ENCODE results near the gene OVCA2. TPM values are rescaled to one million over a fixed set of nuclear protein-coding genes. Genes with fewer than 3 reads are reported as not detected.

OVCA2 gene
- total and polyA plus RNA-seq, 2 experiments from 2014 or later, result 66.1 to 92.0 TPM

DNA sequence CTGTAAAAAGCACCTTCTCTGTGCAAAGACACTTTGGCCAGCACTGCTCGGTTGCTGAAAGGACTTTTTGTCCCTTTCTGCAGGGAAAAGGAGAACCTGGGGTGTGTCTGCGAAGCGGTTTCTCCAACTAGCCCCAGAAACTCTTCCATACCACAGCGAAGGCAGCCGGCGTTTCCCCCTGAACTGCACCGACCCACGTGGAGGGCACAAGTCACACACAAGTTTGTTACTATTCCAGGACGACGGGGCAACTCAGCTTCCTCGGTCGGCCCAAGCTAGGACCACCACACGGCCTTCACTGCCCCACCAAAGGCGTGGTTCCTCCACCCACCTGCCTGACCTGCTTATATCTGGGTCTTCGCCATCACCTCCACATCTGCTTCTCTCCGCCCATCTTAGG, 18.6 kb upstream of the OVCA2 start:
- Histone ChIP-seq H3K27me3 (replicated peaks; ENCODE audit: insufficient read depth) (peaks cover 21% of the 10 kb centered on the region), H4K20me1 (ENCODE audit: insufficient read depth) (no peaks in the 10 kb centered on the region), H3K27ac (no peak overlapping the region), H2AFZ (no peak overlapping the region), H3K4me2 (ENCODE audit: unreplicated experiment) (no peak overlapping the region), H3K79me2 (ENCODE audit: insufficient read depth) (no peaks in the 10 kb centered on the region), H3K36me3 (ENCODE audit: low read depth) (no peaks in the 10 kb centered on the region), H3K9ac (no peak overlapping the region), H3K9me3 (ENCODE audit: low read depth) (no peaks in the 10 kb centered on the region), H3K9me2 (ENCODE audit: insufficient read depth) (no peaks in the 10 kb centered on the region), H3F3A (ENCODE audit: insufficient read depth) (no peaks in the 10 kb centered on the region), H3K4me3 (no peak overlapping the region), H3K4me1 (ENCODE audit: insufficient read depth) (no peaks in the 10 kb centered on the region; the same call in 1 of the 2 replicates)
- 83 to 87% methylated on average over 9 to 16 of the region's 16 CpGs for WGBS, 2 experiments (ENCODE audit: low coverage in 1 of 2, low lambda C conversion rate in 2 of 2, missing lambda C conversion rate in 2 of 2)
- TF ChIP-seq EZH2 (IDR thresholded peaks at IDR 0.05; ENCODE audit: insufficient read depth, poor library complexity, severe bottlenecking) (no peak), EZH2phosphoT487 (IDR thresholded peaks at IDR 0.05; ENCODE audit: insufficient read depth, low read depth) (no peak)
- DNase-seq, result no peak
- in situ Hi-C loops (cut with MboI), result no loop called here

DNA sequence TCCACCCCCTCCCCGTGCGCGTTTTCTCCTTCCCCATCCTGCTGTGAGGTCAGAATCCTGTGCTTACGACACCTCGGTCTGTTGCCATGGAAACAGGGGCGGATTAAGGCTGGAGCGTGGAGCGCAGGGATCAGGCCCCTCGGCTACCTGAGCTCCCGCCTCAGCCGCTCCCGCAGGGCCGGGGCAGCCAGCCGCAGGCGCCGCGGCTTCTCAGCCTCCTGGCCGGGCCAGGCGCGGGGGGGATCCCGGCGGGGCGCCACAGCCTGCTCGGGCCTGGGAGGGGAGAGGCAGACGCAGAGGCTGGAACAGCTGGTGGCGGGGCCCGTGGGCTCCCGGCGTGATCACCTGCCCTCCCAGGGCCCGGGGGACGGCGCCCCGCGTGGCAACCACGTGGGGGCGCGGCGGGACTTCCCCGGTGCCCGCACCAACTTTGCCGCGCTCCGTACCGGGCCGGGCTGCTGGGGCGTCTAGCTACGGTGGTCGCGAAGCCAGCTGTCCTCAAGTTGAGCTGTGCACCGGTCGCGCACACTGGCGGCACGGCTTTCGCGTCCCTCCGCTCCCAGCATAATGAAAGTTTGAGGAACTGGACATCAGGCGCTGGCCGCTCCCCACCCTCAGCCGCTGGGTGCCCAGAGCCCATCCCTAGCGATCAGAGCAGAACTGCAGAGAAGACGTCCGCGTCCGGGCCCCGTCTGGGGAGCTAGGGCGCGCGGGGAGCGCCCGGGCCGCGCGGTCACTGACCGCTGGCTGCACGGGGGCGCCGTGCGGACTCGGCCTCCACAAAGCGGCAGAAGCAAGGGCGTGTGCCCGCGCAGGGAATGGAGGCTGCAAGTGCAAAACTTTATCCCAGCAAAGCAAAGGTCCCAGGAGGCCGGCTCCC, 17.9 kb upstream of the OVCA2 start:
- peak; percentile 58 for DNase-seq
- H3K27me3 ChIP-seq (replicated peaks; ENCODE audit: insufficient read depth), result peaks cover 15% of the 10 kb centered on the region
- H3K4me3 ChIP-seq, result peak overlapping the region; percentile 65

DNA sequence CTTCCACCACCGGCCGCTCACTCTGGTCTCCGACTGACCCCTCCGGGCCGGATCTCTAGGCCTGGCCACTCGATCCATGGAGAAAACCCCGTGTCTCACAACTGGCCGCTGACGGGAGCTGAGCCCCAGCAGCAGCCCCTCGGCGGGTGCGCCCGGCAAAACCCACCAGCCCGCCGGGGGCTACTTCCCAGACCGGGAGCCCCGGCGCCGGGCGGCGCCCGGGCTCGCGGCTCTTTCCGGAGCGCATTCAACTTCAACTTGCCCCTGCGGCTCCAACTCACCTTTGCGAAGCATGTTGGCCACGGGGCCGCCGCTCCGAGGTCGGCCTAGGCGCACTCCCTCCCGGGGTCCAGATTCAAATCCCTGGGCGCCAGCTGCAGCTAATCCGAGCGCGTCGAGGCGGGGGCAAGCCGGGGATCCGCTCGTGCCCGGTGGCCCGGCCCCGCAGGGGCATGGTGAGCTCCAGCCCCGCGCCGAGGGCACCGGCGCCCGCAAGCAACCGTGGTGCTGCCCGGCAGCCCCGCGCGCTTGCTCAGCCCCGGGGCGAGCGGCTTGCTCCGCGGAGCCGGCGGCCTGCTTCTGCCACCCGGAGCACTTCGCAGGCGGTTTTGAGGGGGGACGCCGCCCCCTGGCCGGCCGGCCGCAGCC, 17.1 kb upstream of the OVCA2 start:
- Histone ChIP-seq H3F3A (ENCODE audit: insufficient read depth) (no peaks in the 10 kb centered on the region), H4K20me1 (ENCODE audit: insufficient read depth) (no peaks in the 10 kb centered on the region), H3K9ac (no peak overlapping the region), H3K4me1 (ENCODE audit: insufficient read depth) (no peaks in the 10 kb centered on the region; the same call in 1 of the 2 replicates), H3K79me2 (ENCODE audit: insufficient read depth) (no peaks in the 10 kb centered on the region), H3K27me3 (replicated peaks; ENCODE audit: insufficient read depth) (peaks cover 8% of the 10 kb centered on the region), H3K27ac (no peak overlapping the region), H3K4me3 (peak overlapping the region; percentile 65), H3K4me2 (ENCODE audit: unreplicated experiment) (peak overlapping the region; percentile 72), H2AFZ (peak overlapping the region; percentile 73), H3K9me2 (ENCODE audit: insufficient read depth) (no peaks in the 10 kb centered on the region), H3K36me3 (ENCODE audit: low read depth) (no peaks in the 10 kb centered on the region), H3K9me3 (ENCODE audit: low read depth) (no peaks in the 10 kb centered on the region)
- in situ Hi-C loops (cut with MboI), result loop anchor here (5.0 kb wide), 1 partner anchor 117 kb away; no protein-coding TSS in a partner anchor
- TF ChIP-seq EZH2 (IDR thresholded peaks at IDR 0.05; ENCODE audit: insufficient read depth, poor library complexity, severe bottlenecking) (peak; percentile 83), EZH2phosphoT487 (IDR thresholded peaks at IDR 0.05; ENCODE audit: insufficient read depth, low read depth) (no peak; the same call in 1 of the 2 replicates)
- WGBS, 2 experiments (ENCODE audit: low coverage in 1 of 2, low lambda C conversion rate in 2 of 2, missing lambda C conversion rate in 2 of 2), result 1 to 2% methylated on average over 50 to 52 of the region's 73 CpGs
- no peak for DNase-seq

More for the DNA sequence above, 17.9 kb upstream of the OVCA2 start:
- H3K4me2 ChIP-seq (ENCODE audit: unreplicated experiment), result peak overlapping the region; percentile 41
- H3K36me3 ChIP-seq (ENCODE audit: low read depth), result no peaks in the 10 kb centered on the region
- H3K27ac ChIP-seq, result no peak overlapping the region
- 4 to 5% methylated on average over 59 to 64 of the region's 85 CpGs for WGBS, 2 experiments (ENCODE audit: low coverage in 1 of 2, low lambda C conversion rate in 2 of 2, missing lambda C conversion rate in 2 of 2)
- in situ Hi-C loops (cut with MboI), result no loop called here
- H3K9me2 ChIP-seq (ENCODE audit: insufficient read depth), result no peaks in the 10 kb centered on the region
- peak overlapping the region; percentile 73 for H2AFZ ChIP-seq
- no peaks in the 10 kb centered on the region for H3F3A ChIP-seq (ENCODE audit: insufficient read depth)
- TF ChIP-seq EZH2phosphoT487 (IDR thresholded peaks at IDR 0.05; ENCODE audit: insufficient read depth, low read depth) (no peak), EZH2 (IDR thresholded peaks at IDR 0.05; ENCODE audit: insufficient read depth, poor library complexity, severe bottlenecking) (no peak)
- no peaks in the 10 kb centered on the region for H4K20me1 ChIP-seq (ENCODE audit: insufficient read depth)
- no peaks in the 10 kb centered on the region; the same call in 1 of the 2 replicates for H3K4me1 ChIP-seq (ENCODE audit: insufficient read depth)
- H3K9me3 ChIP-seq (ENCODE audit: low read depth), result no peaks in the 10 kb centered on the region
- no peaks in the 10 kb centered on the region for H3K79me2 ChIP-seq (ENCODE audit: insufficient read depth)
- no peak overlapping the region for H3K9ac ChIP-seq

DNA sequence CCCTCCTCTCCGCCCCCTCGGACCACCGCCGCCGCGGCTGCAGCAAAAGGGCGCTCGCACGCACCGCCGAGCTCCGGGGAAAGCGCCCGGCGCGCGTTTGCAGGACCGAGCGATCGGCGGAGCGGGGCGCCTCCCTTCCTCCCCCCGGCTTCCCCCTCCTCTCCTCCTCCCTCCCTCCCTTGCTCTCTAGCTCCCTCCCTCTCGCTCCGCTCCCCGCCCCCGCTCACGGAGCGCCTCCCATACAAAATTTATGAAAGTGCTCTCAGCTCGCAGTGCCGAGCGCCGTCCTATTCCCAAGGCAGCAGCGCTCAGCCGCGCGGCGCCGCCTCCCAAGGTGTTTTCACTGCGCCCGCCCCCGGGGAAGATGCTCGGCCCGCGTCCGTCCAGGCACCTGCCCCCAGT, 16.6 kb upstream of the OVCA2 start, which contains the start of gene RTN4RL1:
TSS of gene RTN4RL1 (minus strand) at position 115 of the 402 bp plus-strand sequence. CDS start 469 bp downstream, outside the sequence.
- Histone ChIP-seq H3K27ac (no peak within 1 kb of the TSS), H2AFZ (peak within 1 kb of the TSS; percentile 73), H3K79me2 (ENCODE audit: insufficient read depth) (no peaks in the 10 kb centered on the region), H3K36me3 (ENCODE audit: low read depth) (no peaks in the 10 kb centered on the region), H3K4me3 (peak within 1 kb of the TSS; percentile 65), H3F3A (ENCODE audit: insufficient read depth) (no peaks in the 10 kb centered on the region), H3K4me2 (ENCODE audit: unreplicated experiment) (peak within 1 kb of the TSS; percentile 72), H3K4me1 (ENCODE audit: insufficient read depth) (no peaks in the 10 kb centered on the region; the same call in 1 of the 2 replicates), H3K9me2 (ENCODE audit: insufficient read depth) (no peaks in the 10 kb centered on the region), H3K9me3 (ENCODE audit: low read depth) (no peaks in the 10 kb centered on the region), H4K20me1 (ENCODE audit: insufficient read depth) (no peaks in the 10 kb centered on the region), H3K27me3 (replicated peaks; ENCODE audit: insufficient read depth) (peaks cover 3% of the 10 kb centered on the region), H3K9ac (peak within 1 kb of the TSS; percentile 2; the same call in 1 of the 2 replicates)
- WGBS, 2 experiments (ENCODE audit: low coverage in 1 of 2, low lambda C conversion rate in 2 of 2, missing lambda C conversion rate in 2 of 2), result 0 to 13% methylated on average over 3 to 36 of the region's 47 CpGs
- in situ Hi-C loops (cut with MboI), result loop anchor here (5.0 kb wide), 1 partner anchor 118 kb away; no protein-coding TSS in a partner anchor
- peak; percentile 62 for DNase-seq
- TF ChIP-seq EZH2phosphoT487 (IDR thresholded peaks at IDR 0.05; ENCODE audit: insufficient read depth, low read depth), result no peak
- no peak for TF ChIP-seq EZH2 (IDR thresholded peaks at IDR 0.05; ENCODE audit: insufficient read depth, poor library complexity, severe bottlenecking)

All from GM23248 (cell line).